GM18951 (cell line): Measurements from ENCODE around the gene SAMD14.

Experiments
- POLR2A ChIP-seq: IDR thresholded peaks from 4 replicates; pipeline ENCODE4 v1.6.1; 2011; ENCODE audit warnings: mild to moderate bottlenecking; ENCODE audit not compliant: insufficient read length, insufficient read depth; ENCODE audit errors: extremely low read depth
- in situ Hi-C: fragments of 300-500 bp; cut with MboI; formaldehyde crosslinking; loops from one replicate; pipeline ENCODE4 v1.12.0; 2022; ENCODE audit warnings: low sequenced_read_pairs, mixed read lengths, inconsistent platforms; ENCODE audit not compliant: unreplicated experiment

The SAMD14 gene

DNA sequence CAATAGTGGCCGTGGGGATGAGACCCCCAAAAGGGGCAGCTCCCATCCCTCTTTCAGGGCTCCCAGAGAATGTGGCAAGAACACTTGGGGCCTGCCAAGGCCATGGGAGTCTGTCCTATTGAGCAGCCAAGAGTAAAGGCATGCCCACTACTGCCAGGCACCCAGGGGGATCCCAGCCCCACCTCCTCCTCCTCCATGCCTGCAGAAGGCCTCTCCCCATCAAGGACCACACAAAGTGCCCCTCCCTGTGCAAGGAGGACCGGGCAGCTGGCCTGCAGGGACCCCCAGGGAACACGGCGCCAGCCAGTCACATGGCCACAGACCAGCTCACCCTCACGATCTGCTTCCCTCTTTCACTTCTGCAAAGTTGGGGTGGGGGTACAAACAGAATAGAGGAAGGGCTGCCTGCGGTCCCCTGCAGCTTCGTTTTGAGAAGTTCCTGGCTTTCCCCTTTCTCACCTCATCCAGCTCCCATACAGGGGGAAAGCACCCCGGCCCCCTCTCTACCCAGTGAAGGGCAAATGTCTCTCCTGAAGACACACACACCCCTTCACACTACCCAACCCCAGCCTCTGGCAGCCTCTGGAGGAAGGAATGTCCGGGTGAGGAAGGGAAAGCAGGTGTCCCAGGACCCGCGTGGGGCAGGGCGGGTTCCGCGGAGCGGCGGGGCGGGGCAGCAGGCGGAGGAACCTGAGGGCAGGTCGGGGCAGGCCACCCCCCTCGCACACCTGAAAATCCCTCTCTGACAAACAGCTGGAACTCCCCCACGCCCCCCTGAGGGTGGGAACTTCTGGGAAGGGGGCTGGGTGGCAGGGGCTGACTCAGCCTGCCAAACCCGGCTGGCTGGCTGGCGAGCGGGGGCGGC lies 18.5 kb upstream of the SAMD14 start:
- in situ Hi-C loops: no loop called here

DNA sequence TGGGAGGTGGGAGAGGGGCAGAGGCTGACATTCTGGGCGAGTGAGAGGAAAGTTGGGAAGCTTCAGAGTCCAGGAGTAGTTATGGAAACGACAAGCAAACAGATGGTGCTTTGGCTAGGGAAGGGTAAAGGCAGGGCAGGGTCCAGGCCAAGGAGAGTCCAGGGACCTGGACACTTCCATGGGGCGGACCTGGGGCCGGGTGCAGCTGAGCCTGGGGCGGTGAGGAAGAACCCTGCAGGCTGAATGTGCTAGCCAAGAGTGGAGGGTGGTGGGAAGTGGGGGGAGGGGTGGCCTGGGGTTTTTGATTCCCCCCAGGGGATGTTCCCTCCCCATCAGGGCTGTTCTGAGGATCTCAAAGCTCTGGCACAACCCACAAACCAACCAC lies 17.9 kb upstream of the SAMD14 start:
- in situ Hi-C loops: no loop called here
- TF ChIP-seq POLR2A: no peak

More for the DNA sequence above, 18.5 kb upstream of the SAMD14 start:
- peak; percentile 45 for TF ChIP-seq POLR2A

DNA sequence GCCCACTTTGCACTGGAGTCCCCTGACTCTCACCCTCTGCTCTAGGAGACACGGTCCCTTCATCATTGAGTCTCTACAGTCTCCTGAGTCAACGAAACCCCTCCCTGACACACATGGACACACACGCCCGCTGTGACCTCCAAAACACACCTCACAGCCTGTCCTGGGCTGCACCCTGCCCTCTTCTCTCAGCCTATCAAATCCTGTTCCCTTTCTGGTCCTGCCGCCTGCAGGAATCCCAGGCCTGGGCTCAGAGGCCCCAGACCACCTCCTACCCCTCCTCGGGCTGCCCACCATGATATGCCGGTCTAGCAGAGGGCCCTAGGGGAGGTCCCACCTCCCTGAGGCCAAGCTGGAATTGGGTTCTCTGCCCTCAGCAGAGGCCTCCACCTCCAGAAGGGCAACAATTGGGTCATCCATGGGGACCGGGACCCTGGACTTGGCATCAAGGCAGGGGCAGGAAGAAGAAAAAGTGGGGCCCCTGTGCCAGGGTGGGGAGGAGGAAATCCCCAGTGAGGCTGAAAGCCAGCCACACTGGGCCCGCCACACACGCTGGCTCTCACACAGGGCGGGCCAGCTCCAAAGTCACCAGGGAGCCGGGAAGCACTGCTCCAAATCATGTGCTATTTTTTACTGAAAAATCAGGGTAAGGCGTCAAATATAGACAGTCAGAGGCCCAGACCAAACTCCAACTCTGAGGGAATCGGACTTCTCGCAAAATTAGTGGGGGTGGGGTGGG lies 17.1 kb upstream of the SAMD14 start:
- TF ChIP-seq POLR2A: peak; percentile 9
- in situ Hi-C loops: no loop called here

DNA sequence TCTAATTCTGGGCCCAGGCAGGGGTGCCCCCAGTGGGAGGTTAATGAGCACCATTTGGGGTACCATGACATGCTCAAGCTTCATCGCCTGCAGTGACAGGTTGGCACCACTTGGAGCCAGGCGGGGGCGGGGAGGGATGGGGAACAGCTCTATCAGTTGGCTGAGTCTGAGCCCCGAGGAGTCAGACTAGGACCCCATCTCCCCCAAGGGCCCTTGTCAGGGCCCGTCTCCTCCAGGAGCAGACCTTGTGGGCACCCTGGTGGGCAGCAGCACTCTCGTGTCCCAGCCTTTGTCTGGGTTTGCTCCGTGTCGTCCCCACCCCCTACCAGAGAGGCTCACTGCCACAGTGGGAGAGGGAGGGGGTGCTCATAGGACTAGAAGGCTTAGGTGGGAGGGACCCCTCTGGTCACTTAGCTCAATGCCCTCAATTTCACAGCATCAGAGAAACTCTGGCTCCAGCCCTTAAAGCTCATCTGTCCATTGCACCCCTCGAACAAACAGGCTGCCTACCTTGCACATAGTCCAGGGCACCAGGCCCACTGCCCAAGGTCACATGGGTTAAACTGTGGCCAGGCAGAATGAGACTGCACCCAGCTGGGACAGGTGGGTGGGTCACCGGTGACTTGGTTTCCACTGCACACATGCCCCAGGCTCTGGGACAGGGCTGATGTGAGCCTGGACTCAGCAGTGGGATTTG lies 16.4 kb upstream of the SAMD14 start:
- no peak for TF ChIP-seq POLR2A
- in situ Hi-C loops: no loop called here

DNA sequence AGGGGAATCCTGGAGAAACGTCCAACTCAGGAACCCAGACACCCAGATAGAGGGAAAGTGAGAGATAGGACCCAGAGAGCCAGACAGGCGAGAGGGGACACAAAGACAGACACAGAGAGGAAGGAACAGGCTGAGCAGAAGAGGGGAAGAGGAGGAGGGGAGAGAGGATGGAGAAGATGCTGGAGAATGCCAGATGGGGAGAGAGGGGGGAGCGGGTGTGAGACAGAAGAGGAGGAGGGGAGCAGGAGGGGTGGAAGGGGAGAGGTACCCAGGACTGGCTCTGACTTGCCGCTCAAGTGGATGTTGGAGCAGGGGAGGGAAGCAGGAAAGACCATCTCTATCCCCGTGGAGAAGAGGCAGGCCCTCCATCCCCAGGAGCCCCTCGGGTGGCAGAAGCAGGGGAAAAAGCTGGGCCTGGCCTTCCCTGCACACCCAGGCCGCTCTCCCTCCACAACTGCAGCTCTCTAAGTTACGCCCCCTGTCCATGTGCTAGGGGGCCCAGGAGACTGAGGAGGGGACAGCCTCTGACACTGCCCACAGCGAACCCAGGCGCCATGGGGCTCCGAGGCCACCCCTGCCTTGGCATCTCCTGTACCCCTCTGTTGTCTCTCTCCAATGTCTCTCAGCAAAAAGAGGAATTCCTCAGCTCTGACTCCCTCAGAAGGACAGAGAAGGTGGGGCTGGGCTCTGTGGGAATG lies 15.7 kb upstream of the SAMD14 start:
- in situ Hi-C loops: no loop called here
- TF ChIP-seq POLR2A: no peak

DNA sequence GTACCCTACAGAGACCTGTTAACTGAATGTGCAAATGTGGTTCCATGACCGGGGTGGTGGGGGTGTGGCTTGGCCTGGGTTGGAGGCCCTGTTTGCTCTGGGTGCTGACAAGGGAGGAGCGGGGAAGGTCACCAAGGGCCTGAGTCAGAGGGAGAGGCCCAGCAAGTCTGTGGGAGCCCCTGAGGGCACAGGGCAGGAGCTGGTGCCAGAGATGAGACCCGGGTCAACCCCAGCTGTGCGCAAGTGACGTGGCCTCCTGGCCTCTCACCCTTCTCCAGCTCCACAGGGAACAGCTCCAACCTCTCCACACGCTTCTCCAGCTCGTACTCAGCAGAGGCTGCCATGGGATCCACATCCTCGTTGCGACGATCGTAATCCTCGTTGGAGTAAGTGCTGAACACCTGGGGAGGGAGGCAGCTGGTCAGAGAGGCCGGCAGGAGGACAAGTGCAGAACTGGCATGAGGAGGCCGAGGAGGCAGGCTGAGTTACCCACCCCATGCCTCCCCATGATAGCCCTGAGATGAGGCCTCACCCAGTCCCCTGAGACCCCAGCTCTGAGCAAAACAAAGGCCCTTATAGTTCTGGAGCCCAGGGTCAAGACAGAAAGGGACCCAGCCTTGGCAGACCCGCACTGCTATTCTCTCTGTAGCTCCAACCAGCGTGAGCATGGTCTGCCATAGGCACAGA lies 15.0 kb upstream of the SAMD14 start:
- no peak for TF ChIP-seq POLR2A
- in situ Hi-C loops: no loop called here

DNA sequence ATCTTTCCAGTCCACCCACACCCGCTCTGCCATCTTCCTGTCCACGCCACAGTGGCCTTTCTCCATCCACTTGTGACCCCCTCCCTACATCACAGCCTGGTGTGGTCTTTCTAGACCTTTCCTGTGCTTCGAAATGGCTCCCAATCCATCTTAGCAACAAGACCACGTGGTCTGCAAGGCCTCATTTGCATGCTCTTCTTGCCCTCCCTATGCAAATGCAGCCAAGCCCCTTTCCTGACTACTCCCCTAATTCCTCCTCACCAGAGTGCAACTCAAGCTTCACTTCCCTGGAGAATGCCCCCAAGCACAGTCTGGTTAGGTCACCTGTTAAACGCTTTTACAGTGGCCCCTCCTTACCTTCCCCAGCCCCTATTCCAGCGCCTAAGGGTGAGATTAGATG lies 14.4 kb upstream of the SAMD14 start:
- in situ Hi-C loops: no loop called here
- TF ChIP-seq POLR2A: no peak

DNA sequence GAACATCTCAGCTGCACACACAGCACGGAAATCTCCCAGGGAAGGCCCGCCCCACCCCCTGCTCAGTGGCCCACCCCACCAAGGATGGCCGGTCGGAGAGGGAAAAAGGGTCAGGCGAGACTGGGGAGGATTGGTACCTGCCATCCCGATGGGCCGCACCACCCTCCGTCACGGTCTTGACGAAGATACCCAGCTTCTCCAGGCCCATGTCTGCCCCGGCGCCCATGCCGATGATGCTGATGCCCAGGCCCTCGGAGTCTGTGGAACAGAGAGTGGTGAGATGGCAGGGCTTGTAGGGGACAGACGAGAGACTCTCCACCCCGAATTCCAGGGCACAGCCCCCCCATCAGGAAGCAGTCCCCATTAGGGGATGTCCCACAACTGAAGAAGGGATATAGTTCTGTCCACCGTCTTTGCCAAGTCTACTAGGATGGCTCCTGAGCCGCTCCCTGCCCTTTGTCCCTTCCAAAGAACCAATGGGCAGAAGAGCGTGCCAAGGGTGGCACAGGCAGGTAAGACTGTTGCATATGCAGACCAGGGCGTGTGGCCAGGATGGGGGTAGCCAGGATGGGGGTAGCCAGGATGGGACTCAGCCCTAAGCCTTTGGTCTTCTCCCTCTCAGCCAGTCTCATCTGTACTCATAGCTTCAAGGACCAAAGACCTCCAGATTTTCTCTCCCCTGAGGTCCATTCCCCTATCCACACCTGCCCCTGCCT lies 13.7 kb upstream of the SAMD14 start:
- in situ Hi-C loops: no loop called here

DNA sequence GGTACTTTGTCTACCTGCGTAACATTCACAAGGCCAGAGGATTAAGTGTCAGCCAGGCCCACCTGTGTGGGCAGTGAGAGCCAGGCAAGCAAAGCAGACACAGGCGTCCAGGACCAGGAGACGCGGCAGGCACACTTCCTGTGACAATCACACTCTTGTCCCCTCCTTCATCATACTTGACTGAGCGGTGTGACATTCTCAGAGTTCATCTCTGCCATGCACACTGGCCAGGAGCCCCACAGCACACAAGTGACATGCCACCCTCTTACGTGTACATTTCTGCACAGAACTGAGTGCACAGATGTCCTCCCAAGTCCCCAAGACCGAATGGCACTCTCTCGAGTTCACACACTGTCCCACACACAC lies 11.8 kb upstream of the SAMD14 start:
- TF ChIP-seq POLR2A: no peak
- in situ Hi-C loops: no loop called here

More for the DNA sequence above, 13.7 kb upstream of the SAMD14 start:
- TF ChIP-seq POLR2A: no peak

DNA sequence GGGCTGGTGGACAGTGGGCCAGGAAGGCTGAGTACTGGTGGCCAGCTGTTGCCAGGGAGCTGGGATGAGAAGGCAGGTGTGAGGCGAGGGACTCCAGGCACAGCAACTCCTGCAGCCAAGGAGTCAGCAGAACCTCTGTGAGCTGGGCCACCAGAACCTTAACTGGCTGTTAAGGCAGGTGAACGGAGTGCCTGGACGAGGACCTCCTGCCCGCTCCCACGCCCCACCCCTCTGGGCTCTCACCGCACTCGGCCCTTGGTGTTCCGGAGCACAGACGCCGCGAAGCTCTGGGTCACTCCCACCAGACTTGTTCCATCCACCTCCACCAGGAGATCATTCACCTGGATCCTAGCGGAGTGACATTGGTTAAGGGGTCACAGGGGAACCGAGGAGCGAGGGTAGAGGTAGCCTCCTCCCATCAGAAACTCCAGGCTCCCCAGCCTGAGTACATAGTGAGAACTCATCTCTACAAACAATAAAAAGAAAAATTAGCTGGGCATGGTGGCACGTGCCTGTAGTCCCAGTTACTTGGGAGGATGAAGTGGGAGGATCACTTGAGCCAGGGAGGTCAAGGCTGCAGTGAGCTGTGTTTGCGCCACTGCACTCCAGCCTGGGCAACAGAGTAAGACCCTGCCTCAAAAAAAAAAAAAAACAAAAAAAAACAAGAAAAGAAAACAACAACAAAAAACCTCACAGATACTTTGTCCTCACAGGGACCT lies 11.2 kb upstream of the SAMD14 start:
- TF ChIP-seq POLR2A: no peak
- in situ Hi-C loops: no loop called here
